ENCODE data around the gene SORL1. TPM values are rescaled to one million over a fixed set of nuclear protein-coding genes. Genes with fewer than 3 reads are reported as not detected.

Gene SORL1
- total RNA-seq, 1 donor from 2014 or later: 4.3 TPM

DNA sequence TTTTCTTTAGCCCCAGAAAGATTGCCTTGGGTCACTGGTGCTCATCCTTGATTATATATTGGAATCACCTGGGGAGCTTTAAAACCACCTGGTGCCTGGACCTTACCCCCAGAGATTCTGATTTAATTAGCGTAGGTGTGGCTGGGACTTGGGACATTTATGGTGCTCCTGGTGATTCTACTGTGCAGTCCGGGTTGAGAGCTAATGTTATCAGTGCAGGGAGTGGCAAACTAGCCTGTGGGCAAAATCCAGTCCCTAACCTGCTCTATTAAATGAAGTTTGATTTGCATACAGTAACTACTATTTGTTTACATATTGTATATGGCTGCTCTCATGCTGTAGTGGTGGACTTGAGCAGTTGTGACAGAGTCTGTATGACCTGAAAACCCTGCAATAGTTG, 134.6 kb downstream of the SORL1 start:
- DNase-seq (ENCODE audit: low read depth): no peak

DNA sequence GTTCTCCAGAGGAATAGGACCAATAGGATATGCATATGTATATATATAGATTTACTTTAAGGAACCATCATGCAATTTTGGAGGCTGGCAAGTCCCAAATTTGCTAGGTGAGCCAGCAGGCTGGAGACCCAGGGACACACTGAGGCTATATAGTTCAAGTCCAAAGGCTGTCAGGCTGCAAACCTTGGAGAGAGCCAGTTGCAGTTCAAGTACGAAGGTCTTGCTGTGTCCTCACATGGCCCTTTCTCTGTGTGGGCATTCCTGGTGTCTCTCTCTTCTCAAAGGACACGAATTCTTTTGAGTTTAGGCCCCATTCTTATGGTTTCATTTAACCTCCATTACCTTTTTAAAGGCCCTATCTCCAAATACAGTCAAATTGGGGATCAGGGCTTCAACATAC, 135.1 kb downstream of the SORL1 start:
- no peak for DNase-seq (ENCODE audit: low read depth)

DNA sequence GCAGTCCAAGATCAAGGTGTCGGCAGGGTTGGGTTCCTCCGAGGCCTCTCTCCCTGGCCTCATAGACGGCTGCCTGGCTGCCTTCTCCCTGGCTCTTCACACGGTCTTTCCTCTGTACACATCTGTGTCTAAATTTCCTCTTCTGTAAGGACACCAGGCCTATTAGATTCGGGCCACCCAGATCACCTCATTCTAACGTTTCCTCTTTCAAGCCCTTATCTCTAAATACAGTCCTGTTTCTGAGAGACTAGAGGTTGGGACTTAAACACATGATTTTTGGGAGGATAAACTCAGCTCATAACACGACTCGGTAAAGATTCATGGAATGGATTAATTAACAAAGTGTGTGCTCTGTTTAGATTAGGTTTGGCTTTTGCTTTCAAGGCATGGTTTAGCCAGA, 136.6 kb downstream of the SORL1 start:
- no peak for DNase-seq (ENCODE audit: low read depth)

DNA sequence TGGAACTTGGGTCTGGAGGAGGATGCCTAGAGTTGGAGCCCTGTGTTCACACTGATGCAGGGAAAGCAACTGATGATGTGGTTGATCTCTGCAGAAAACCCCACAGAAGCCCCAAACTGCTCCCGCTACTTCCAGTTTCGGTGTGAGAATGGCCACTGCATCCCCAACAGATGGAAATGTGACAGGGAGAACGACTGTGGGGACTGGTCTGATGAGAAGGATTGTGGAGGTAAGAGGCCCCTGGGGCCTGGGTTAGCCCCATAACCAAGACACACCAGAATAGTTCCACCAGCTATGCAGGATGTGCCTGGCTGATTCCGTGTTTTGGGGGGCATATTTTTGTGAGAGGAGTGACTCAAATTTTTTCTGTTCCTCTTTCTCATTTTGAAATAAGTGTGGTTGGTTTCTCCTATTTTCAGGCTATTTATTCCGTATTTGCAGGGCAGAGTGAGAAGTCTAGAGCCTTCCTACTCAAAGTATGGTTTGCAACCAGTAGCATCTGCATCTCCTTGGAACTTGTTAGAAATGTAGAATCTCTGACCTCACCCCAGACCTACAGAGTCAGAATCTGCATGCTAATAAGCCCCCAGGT, 137.9 kb downstream of the SORL1 start:
- DNase-seq (ENCODE audit: low read depth): no peak

DNA sequence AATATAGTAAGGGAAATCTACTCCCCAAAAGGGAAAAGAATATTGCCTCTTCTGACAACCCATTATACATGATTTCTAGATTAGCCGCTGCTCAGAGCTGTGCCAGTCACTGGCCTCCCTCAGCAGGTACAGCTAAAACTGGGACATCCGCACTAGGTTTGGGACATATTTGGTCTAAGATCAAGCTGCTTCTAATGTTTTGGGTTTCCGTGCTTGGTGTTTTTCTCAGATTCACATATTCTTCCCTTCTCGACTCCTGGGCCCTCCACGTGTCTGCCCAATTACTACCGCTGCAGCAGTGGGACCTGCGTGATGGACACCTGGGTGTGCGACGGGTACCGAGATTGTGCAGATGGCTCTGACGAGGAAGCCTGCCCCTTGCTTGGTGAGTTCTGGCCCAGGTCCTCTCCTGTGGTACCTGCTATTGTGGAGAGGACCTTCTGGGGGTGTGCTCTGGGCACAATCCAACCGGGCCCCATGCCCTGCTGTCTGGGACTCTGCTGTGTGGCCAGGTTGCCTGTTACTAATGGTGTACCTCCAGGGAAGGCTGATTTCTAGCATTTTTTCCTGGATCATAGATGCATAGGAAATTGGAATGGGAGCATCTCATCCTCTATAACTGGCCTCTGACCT, 138.8 kb downstream of the SORL1 start:
- DNase-seq (ENCODE audit: low read depth): no peak

DNA sequence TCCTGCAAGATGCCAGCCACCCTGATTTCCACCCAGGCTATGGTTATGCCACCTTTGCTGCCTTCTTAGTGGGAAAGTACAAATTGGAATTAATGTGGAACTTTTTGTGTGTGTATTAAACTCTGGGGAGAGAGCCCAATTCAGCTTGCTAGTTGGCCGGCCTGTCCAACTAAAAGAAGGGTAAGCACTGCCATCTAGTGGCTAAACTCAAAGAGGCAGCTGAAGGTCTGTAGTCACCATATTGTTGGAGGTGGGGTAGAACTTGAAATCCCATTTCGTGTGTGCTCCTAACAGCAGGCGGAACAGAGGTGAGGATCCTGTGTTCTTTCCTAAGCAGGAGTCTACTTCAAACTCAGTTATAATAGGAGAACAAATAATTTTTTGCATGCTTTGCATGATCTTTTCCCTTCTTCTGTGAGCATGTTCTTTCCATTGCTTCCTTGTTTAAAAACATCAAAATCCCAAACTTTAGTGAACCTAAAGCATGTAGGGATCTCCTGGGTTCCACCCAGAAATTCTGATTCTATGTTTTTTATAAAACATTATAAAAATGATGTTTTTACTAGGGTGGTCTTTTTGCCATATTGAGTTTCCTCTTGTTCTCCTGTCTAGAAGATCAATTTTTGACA, 139.4 kb downstream of the SORL1 start:
- peak; percentile 60 for DNase-seq (ENCODE audit: low read depth)

DNA sequence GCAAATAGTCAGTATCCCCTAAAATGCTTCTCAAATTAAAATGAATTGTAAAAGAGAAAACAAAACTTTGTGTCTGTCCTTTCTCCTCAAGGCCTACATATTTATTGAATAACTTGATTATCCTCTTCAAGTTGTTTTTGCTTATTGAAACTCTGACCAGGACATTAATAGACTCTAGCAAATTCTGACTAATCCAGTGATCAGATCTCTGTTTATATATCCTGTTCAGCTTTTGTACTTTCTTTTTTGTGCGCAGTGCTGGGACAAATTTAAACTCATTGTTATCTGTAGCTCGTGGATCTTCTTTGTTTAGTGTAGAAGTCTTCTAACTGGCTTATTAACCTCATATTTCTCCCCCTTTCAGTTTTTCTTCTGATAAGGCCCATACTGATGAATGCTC, 140.6 kb downstream of the SORL1 start:
- no peak for DNase-seq (ENCODE audit: low read depth)

DNA sequence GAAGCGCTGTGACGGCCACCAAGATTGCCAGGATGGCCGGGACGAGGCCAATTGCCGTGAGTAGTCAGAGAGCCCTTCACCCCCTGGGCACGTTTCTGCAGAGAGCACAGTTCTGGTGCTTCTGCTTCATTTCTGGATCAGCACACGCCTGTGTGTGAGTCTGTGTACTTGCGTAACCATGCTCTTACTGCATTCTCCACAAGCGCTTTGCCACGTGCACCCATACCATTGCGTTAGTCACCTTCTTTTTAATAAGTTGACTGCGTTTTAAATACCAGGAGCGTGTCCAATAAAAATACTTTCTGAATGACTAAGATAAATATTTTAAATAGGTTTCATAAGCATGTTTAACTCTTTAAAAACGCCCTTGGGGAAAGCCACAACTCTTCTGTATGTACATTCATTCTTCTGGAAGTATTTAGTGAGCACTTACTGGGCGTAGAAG, 143.6 kb downstream of the SORL1 start:
- DNase-seq (ENCODE audit: low read depth): peak; percentile 96

DNA sequence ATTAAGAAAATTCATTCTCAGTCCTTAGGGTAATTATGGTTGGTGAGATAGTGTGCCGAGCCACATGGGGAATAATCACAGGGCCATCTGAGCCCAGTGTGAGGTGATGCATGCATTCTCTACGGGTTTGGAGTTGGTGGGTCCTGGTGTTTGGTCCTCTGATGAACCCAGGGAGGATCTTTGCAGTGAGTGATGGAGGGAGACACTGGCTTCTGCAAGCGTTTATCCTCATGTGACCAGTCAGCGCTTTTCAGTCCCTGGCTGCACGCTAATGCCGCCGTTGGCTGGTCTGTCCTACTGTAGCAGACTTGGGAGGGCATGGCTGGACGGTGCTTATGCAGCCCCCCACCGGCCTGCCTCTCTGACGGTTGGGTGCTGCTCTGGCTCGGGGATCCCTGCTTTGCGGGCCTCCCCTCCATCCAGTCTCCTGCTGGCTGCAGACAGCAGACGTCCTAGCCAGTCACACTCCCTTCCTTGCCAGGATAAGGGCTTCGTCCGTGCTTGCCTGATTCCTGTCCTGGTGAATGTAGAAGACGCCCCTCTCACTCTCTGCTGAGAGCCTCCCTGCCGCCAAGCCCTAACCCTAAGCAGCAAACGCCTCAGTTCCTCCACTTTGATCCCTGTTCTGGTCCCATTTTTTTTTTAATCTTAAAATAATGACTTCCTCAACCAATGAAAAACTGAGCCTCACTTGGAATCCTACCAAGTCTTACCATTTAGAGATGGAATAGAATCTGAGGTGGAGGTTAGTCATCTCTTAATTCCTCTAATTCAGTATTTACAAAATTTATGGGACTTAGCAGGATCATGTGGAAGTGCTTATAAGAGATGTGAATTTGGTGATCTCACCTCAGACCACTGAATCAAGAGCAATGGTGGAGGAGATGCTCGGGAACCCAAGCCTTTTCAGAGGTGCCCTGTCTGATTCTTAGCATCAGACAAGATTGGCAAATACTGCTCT, 144.4 kb downstream of the SORL1 start:
- DNase-seq (ENCODE audit: low read depth): no peak

DNA sequence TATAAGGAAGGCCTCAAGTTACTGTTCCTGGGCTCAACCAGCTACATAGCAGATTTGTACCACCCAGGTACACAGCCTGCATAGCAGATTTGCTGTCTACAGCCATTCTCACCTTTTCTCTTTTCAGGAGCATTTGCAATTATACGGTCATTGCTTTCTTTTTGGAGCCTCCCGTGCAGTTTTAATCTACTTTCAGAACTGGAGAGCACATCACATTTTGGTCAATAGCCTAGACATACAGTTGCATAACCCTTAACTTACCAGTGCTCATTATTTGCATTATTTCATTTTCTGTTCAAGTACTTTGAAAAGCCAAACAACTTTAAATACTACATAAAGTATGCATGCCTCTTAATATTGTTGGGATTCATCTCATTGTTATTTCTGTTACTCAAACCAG, 151.2 kb downstream of the SORL1 start:
- DNase-seq (ENCODE audit: low read depth): no peak

DNA sequence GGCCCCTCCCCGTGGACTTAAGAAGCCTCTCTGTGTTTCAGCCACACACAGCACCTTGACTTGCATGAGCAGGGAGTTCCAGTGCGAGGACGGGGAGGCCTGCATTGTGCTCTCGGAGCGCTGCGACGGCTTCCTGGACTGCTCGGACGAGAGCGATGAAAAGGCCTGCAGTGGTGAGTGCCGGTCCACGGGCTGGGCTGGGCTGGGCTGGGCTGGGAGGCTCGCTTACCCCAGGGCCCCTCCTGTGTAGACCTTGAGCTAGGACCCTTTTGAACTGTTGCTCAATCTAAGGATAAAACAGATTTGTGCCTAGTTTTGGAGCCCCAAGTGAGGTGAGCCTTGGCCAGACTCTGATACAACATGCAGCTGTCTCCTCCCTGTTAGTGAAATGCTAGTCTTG, 152.0 kb downstream of the SORL1 start:
- DNase-seq (ENCODE audit: low read depth): no peak

DNA sequence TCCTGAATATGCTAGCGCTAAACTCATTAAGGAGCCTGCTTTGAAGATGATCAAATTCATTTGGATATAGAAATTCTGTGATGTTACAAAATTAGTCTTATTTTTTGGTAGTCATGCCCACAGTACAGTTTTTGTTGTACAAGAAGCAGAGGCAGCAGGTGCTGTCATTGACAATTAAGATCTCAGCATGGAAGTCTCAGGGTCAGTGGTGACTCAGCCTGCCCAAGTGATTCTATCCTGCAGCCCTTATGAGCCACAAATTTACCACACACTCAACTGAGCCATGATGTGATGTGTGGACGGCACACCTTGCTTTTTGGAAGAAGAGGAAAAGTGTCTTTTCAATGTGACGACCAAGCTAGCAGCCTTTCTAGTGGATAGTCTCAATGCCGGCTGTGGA, 154.2 kb downstream of the SORL1 start:
- no peak for DNase-seq (ENCODE audit: low read depth)

DNA sequence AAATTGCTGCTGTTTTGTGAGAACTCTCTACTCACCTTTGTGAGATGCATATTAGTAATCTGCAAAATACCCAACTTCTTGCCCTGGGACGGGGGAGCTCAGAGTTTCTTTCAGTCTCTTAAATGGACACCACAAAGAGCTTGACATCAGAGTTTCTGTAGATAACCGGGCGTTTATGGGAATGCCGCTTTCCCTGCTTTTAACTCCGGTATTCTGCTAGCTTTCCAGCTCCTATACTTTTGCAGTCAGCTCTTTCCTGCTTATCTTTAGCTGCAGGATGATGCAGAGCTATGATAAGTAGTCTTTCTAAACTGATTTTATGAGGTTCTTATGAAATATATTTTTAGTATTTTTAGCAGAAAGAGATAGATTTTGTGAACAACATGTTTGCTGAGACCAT, 155.2 kb downstream of the SORL1 start:
- DNase-seq (ENCODE audit: low read depth): no peak

DNA sequence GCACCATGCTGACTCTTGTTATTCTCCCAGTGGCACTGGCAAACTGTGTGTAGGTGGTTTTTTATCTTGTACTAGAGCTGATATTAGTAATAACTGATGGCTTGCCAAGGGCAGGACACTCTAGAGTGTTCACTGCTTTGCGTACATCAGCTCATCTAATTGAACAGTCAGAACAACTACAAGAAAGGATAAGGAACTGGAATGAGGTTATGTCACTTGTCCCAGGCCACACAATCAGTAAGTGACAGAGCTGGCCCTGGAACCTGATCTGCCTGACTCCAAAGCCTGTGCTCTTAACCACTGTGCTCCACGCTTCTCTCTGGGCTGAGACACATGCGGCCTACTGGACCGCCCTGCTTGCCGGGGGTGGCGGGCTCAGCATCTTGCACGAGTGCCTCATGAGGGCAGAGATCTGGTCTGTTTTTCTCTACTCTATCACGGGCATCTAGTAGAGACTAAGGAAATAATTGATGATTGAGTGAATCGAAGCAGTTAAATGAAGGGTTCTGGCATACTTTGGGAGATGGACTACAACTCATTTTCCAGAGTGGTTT, 156.5 kb downstream of the SORL1 start:
- no peak for DNase-seq (ENCODE audit: low read depth)

DNA sequence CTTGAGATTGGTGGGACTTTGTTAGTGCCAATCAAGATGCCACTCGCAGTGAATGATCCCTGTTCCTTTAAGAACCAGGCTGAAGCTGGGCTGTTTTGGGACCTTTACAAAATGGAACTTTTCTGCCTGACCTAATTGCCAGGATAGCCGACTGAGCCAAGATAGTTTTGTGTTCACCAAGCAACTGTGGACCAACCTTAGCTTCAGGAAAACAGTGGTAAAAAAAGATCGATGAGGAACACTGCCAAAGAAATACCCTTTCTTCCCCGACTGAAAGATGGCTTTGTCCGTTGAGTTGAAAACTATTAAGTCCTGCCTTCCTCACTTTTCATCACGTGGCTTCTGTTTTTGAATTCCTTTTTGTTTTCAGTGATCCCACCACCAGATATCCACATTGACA, 158.6 kb downstream of the SORL1 start:
- DNase-seq (ENCODE audit: low read depth): no peak

DNA sequence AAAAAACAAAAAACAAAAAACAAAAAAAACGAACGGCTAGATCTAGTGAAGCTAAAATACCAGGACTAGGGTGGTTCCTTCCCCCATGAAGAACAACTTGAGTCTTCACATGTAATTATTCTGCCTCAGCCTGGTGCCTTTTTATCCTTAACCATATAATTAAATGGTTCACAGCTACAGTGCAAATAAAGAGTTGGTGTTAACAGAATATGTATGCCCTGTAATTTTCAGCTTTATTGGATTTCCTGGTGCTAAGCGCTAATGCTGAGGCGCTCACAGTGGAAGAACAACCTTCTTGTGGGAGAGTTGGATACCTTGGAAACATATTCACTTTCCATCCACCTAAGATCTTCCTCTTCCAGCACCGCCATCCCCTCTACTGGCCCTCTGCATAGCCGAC, 159.1 kb downstream of the SORL1 start:
- DNase-seq (ENCODE audit: low read depth): no peak

DNA sequence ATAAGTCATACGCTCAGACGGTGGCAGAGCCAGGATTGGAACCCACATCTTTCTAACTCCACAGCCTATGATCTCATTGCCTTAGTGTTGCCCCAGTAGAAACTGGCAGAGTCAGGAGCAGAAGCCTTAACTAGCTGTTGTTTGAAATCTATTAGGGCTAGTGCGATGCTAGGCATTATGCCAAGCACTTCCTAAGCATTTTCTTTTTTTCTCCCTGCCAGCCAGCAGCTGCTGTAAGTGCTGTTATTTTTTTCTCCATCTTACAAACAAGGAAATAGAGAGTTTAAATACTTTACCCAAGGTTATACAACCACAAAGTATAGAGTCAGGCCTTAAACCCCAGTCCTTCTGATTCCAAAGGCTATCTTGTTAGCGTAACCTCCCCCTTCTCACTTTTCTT, 161.6 kb downstream of the SORL1 start:
- DNase-seq (ENCODE audit: low read depth): peak; percentile 88

DNA sequence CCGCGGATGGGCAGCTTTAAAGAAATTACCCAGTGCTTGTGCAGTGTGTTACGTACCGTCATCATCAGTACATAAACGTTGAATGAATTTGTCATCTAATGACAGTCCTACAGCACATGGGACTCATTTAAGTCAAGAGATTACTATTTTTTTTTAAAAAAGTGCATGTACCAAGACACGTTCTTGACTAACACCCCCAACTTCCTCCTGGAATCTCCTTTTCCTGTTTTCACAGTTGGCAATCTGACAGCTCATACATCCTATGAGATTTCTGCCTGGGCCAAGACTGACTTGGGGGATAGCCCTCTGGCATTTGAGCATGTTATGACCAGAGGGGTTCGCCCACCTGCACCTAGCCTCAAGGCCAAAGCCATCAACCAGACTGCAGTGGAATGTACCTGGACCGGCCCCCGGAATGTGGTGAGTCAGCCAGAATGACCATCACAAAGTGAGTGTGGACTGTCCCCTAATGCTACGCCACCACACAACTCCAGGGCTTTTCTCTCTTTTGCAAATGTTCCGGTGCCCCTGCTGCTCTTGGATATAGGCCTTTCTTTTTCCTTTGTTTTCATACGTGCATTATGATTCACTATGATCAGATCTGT, 162.6 kb downstream of the SORL1 start:
- peak; percentile 48 for DNase-seq (ENCODE audit: low read depth)

DNA sequence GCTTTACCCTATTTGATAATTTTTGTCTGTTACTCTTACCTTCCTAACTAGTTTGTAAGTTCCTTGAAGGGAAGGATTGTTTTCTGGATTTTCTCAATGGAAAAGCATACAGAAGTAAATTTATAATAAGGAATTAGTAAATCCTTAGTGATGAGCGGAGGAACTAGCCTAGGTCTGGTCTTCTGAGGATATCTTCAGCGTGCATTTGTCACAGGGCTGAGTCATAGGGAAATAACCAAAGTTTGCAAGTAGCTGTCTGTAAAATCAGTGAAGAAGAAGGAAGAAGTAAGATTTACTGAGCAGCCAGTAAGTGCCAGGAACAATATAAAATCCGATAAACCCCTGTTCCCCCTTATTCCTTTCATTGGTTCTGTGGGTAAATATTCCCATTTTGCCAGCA, 163.4 kb downstream of the SORL1 start:
- DNase-seq (ENCODE audit: low read depth): peak; percentile 15

DNA sequence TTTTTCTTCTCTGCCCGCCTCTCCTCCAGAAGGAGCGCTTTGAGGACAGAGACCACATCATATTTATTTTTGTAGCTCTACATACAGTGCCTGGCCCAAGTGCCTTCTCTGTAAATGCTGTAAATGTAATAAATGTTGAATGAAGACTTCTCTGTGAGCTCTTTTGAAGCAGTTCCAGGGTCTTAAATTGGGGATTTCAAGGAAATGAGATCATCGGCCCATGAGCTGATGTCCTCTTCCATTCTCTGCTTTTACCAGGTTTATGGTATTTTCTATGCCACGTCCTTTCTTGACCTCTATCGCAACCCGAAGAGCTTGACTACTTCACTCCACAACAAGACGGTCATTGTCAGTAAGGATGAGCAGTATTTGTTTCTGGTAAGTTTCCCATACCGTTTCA, 166.4 kb downstream of the SORL1 start:
- no peak for DNase-seq (ENCODE audit: low read depth)

DNA sequence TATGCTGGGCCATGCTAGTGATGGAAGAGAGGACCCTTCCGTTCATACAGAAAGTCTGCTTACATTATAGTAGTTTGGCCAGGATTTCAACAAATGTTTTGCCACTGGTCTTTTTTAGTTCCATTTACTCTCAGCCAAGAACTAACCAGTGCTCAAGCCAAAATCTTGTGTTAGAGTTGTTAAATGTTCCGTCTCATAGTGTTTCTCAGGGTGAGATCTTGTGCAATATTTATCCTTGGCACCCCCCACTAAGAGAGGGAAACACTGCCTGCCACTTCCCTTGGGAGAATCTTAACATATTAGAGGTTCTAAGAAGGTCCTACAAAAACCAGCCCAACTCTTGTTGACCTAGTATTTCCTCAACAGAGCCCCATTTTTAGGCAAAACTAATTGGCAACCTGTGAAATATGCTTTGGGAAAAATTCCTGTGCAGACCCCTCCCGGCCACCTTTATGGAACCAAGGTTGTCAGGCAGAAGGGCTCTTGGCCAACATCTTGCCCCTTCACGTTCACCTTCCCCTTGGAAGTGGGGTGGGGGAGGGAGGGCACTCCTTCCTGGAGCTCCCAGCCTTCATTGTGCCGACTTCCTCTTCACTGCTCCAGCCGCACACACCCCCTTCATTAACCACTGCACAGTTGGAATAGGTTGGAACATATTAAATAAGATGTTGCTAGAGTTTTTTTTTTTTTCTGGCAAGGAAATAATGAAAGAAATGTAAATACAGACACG, 173.8 kb downstream of the SORL1 start:
- DNase-seq (ENCODE audit: low read depth): no peak

All from renal cortical epithelial cell (primary cell).